H1 (cell line): ENCODE data around the gene ZNF346. TPM values are rescaled to one million over a fixed set of nuclear protein-coding genes. Genes with fewer than 3 reads are reported as not detected.

Source experiments
- polyA plus RNA-seq, 7 experiments: library from polyadenylated mRNA; depleted of rRNA in 3 of 7; stranded (reverse) in 5 of 7; unstranded in 2 of 7; fragments of >200 nt in 5 of 7; fragments of 200-250 nt in 2 of 7; gene quantifications; 1 replicate in 5 of 7; 2 replicates in 1 of 7; 4 replicates in 1 of 7; pipeline versions ENCODE4 v1.2.1 to v1.2.3, GENCODE V29; 2011 to 2013; ENCODE audit warnings: missing spikeins in 2 of 7, mixed read lengths in 2 of 7
- total RNA-seq: library from RNA; stranded (reverse); fragmentation: NEBNext Ultra II Directional; extraction: Animal tissue kit (Norgen Biotek cat#: 25700); gene quantifications from 2 replicates; pipeline ENCODE4 v1.2.1, GENCODE V29; 2021
- TF ChIP-seq, protein P1 (sequence below): IDR thresholded peaks from 2 replicates; pipeline ENCODE4 v1.6.1; 2011; ENCODE audit warnings: low read depth, mild to moderate bottlenecking, low read length; ENCODE audit not compliant: insufficient read depth

Gene ZNF346
- total and polyA plus RNA-seq, 2 of the 8 experiments (the other 6 are each of a cell fraction or from before 2014, with no cell fraction given) = 19.9 to 20.8 TPM

DNA sequence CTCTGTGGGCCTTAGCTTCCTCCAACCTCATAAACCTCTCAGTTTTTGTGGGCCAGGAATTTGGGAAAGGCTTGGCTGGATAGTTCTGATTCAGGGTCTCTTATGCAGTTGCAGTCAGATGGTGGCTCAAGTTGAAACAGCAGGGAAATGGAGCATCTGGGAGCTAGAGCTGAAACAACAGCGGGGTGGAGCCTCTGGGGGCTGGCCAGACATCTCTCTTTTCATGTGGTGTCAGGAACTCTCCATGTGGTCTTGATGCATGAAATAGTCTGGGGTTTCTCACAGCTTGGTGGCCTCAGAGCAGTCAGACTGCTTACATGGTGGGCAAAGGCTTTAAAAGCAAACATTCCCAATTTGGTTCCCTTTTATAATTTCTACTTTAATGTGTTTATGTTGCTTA, 13.5 kb downstream of the ZNF346 start (continued):
- TF ChIP-seq, protein P1, sequence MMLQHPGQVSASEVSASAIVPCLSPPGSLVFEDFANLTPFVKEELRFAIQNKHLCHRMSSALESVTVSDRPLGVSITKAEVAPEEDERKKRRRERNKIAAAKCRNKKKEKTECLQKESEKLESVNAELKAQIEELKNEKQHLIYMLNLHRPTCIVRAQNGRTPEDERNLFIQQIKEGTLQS = no peak
